H9 (cell line): ENCODE results near the gene ZSCAN5A. TPM values are rescaled to one million over a fixed set of nuclear protein-coding genes. Genes with fewer than 3 reads are reported as not detected.
"Not testable (repeated sequence)": the region's sequence is repeated elsewhere in the genome, so short reads cannot be mapped to it uniquely, and the experiment has no call there.

Experiments used
- DNase-seq: peaks from one replicate; pipeline ENCODE4 v3.0.0-alpha.2; 2017
- H2AFZ ChIP-seq: one replicate; pipeline ENCODE4 v1.6.1; 2013; ENCODE audit warnings: mild to moderate bottlenecking, low read length, control low read depth, moderate library complexity
- H2AK5ac ChIP-seq: 2 replicates; pipeline ENCODE4 v1.6.1; 2013; ENCODE audit warnings: low read length, control low read depth, mixed read lengths; ENCODE audit not compliant: insufficient read length
- H2BK120ac ChIP-seq: one replicate; pipeline ENCODE4 v1.6.1; 2013; ENCODE audit warnings: low read depth, mild to moderate bottlenecking, low read length, control low read depth, inconsistent platforms; ENCODE audit not compliant: poor library complexity, severe bottlenecking
- H2BK12ac ChIP-seq: 2 replicates; pipeline ENCODE4 v1.6.1; 2013; ENCODE audit warnings: low read length, control low read depth, mixed read lengths, low read depth; ENCODE audit not compliant: insufficient read length
- H2BK15ac ChIP-seq: 2 replicates; pipeline ENCODE4 v1.6.1; 2013; ENCODE audit warnings: low read depth, low read length, control low read depth
- H2BK20ac ChIP-seq: one replicate; pipeline ENCODE4 v1.6.1; 2013; ENCODE audit warnings: low read depth, mild to moderate bottlenecking, low read length, control low read depth, inconsistent platforms; ENCODE audit not compliant: poor library complexity, severe bottlenecking
- H2BK5ac ChIP-seq: 2 replicates; pipeline ENCODE4 v1.6.1; 2013; ENCODE audit warnings: low read length, control low read depth, mixed read lengths; ENCODE audit not compliant: insufficient read length
- H3K14ac ChIP-seq: 2 replicates; pipeline ENCODE4 v1.6.1; 2013; ENCODE audit warnings: low read length, control low read depth; ENCODE audit not compliant: insufficient read depth
- H3K18ac ChIP-seq: 2 replicates; pipeline ENCODE4 v1.6.1; 2013; ENCODE audit warnings: low read depth, mild to moderate bottlenecking, mixed read lengths, low read length, control low read depth; ENCODE audit not compliant: insufficient read length
- H3K23ac ChIP-seq: 2 replicates; pipeline ENCODE4 v1.6.1; 2013; ENCODE audit warnings: low read length, control low read depth, mixed read lengths, low read depth; ENCODE audit not compliant: insufficient read length
- H3K23me2 ChIP-seq: 2 replicates; pipeline ENCODE4 v1.6.1; 2013; ENCODE audit warnings: low read depth, mild to moderate bottlenecking, mixed read lengths, low read length, control low read depth; ENCODE audit not compliant: insufficient read length, poor library complexity, severe bottlenecking
- H3K27ac ChIP-seq: 2 replicates; pipeline ENCODE4 v1.5.1; 2013; ENCODE audit warnings: low read length, control low read depth, mixed read lengths, low read depth; ENCODE audit not compliant: insufficient read length
- H3K27me3 ChIP-seq: 2 replicates; pipeline ENCODE4 v1.6.1; 2013; ENCODE audit warnings: low read length, control low read depth, inconsistent platforms; ENCODE audit not compliant: insufficient read depth
- H3K4ac ChIP-seq: 2 replicates; pipeline ENCODE4 v1.6.1; 2013; ENCODE audit warnings: low read depth, mild to moderate bottlenecking, control low read depth, inconsistent platforms, low read length, moderate library complexity
- H3K4me1 ChIP-seq: 2 replicates; pipeline ENCODE4 v1.6.1; 2013; ENCODE audit warnings: low read length, control low read depth, inconsistent platforms; ENCODE audit not compliant: insufficient read depth
- H3K4me2 ChIP-seq: 2 replicates; pipeline ENCODE4 v1.6.1; 2013; ENCODE audit warnings: low read length, control low read depth, mixed read lengths; ENCODE audit not compliant: insufficient read length, insufficient read depth
- H3K56ac ChIP-seq: 2 replicates; pipeline ENCODE4 v1.6.1; 2013; ENCODE audit warnings: low read depth, mild to moderate bottlenecking, mixed read lengths, low read length, control low read depth; ENCODE audit not compliant: insufficient read length
- H3K79me1 ChIP-seq: 2 replicates; pipeline ENCODE4 v1.6.1; 2013; ENCODE audit warnings: low read depth, mild to moderate bottlenecking, moderate library complexity, low read length, control low read depth, inconsistent platforms; ENCODE audit not compliant: insufficient read depth, poor library complexity, severe bottlenecking
- H3K79me2 ChIP-seq: 2 replicates; pipeline ENCODE4 v1.6.1; 2013; ENCODE audit warnings: low read length, control low read depth, inconsistent platforms; ENCODE audit not compliant: insufficient read depth
- H3K9ac ChIP-seq: 2 replicates; pipeline ENCODE4 v1.6.1; 2013; ENCODE audit warnings: low read length, control low read depth, mixed read lengths; ENCODE audit not compliant: insufficient read length; ENCODE audit errors: extremely low read depth
- H3K9me3 ChIP-seq: one replicate; pipeline ENCODE4 v1.6.1; 2013; ENCODE audit warnings: low read depth, low read length, inconsistent platforms; ENCODE audit not compliant: control insufficient read depth
- H3T11ph ChIP-seq: one replicate; pipeline ENCODE4 v1.6.1; 2013; ENCODE audit warnings: mild to moderate bottlenecking, low read length, control low read depth, inconsistent platforms
- H4K20me1 ChIP-seq: one replicate; pipeline ENCODE4 v1.6.1; 2013; ENCODE audit not compliant: control insufficient read depth, insufficient read length, insufficient read depth
- H4K5ac ChIP-seq: 2 replicates; pipeline ENCODE4 v1.6.1; 2013; ENCODE audit warnings: low read depth, mild to moderate bottlenecking, mixed read lengths, low read length, control low read depth; ENCODE audit not compliant: insufficient read length
- H4K8ac ChIP-seq: replicated peaks from 2 replicates; pipeline ENCODE4 v1.6.1; 2013; ENCODE audit warnings: low read length, control low read depth, mixed read lengths, low read depth; ENCODE audit not compliant: insufficient read length
- H4K91ac ChIP-seq: 2 replicates; pipeline ENCODE4 v1.6.1; 2013; ENCODE audit warnings: low read depth, mild to moderate bottlenecking, moderate library complexity, mixed read lengths, low read length, control low read depth; ENCODE audit not compliant: insufficient read length
- H3K27ac Mint-ChIP-seq, 3 experiments: 2 replicates in 2 of 3; 3 replicates in 1 of 3; pipeline ENCODE4 v1.8.0; 2020 to 2021; ENCODE audit warnings: mixed read lengths in 3 of 3, mild to moderate bottlenecking in 1 of 3, moderate library complexity in 1 of 3
- H3K27me3 Mint-ChIP-seq: 2 replicates; pipeline ENCODE4 v1.8.0; 2021; ENCODE audit warnings: low read depth, mild to moderate bottlenecking, moderate library complexity, mixed read lengths
- H3K36me3 Mint-ChIP-seq, 3 experiments: 2 replicates in 2 of 3; 3 replicates in 1 of 3; pipeline ENCODE4 v1.8.0; 2020 to 2021; ENCODE audit warnings: low read depth in 3 of 3, mixed read lengths in 3 of 3; ENCODE audit not compliant: insufficient read depth in 1 of 3
- H3K4me1 Mint-ChIP-seq, 2 experiments: 2 replicates each; pipeline ENCODE4 v1.8.0; 2020; ENCODE audit warnings: mixed read lengths in 2 of 2
- H3K4me3 Mint-ChIP-seq, 2 experiments: 2 replicates in 1 of 2; 3 replicates in 1 of 2; pipeline ENCODE4 v1.8.0; 2020 to 2021; ENCODE audit warnings: mild to moderate bottlenecking in 2 of 2, mixed read lengths in 2 of 2, moderate library complexity in 1 of 2
- H3K9me3 Mint-ChIP-seq, 2 experiments: 2 replicates in 1 of 2; 3 replicates in 1 of 2; pipeline ENCODE4 v1.8.0; 2020; ENCODE audit warnings: mild to moderate bottlenecking in 2 of 2, mixed read lengths in 2 of 2, moderate library complexity in 1 of 2
- WGBS: extraction: QIAGEN DNeasy Blood & Tissue Kit; methylation state at CpG from one replicate; pipeline ENCODE4 v1.1.7; 2013; ENCODE audit warnings: missing lambda C conversion rate, low lambda C conversion rate, mixed read lengths; ENCODE audit not compliant: insufficient read length; ENCODE audit errors: extremely low coverage; 5-methylcytosine and 5-hydroxymethylcytosine counted together
- total RNA-seq: library from RNA; stranded (reverse); gene quantifications from 2 replicates; pipeline ENCODE4 v1.2.1, GENCODE V29; 2021
- TF ChIP-seq, protein P1 (sequence below): fragments of 200-600 bp; sonication (generic); conservative IDR thresholded peaks from 3 replicates; pipeline ENCODE4 v1.8.0; 2021; ENCODE audit warnings: antibody characterized with exemption, mild to moderate bottlenecking

Gene ZSCAN5A
- total RNA-seq, 1 experiment from 2014 or later, result 12.5 TPM

- Histone ChIP-seq H4K91ac (no peak overlapping the region), H3K4me1 (no peaks in the 10 kb centered on the region), H3T11ph (no peak overlapping the region), H3K23ac (no peak overlapping the region), H4K8ac (no peak overlapping the region), H3K14ac (no peak overlapping the region), H2BK120ac (no peak overlapping the region), H3K18ac (no peak overlapping the region), H4K5ac (no peak overlapping the region), H2BK12ac (no peak overlapping the region), H3K9me3 (no peaks in the 10 kb centered on the region), H4K20me1 (no peaks in the 10 kb centered on the region), H3K4me2 (no peak overlapping the region), H2BK20ac (no peak overlapping the region), H3K56ac (no peak overlapping the region), H3K27ac (no peak overlapping the region), H3K79me2 (no peaks in the 10 kb centered on the region), H3K4ac (no peak overlapping the region), H2BK5ac (no peak overlapping the region), H2AK5ac (no peak overlapping the region), H3K23me2 (peaks cover 3% of the 10 kb centered on the region), H2AFZ (no peak overlapping the region), H3K27me3 (no peaks in the 10 kb centered on the region), H3K79me1 (no peaks in the 10 kb centered on the region), H3K9ac (no peak overlapping the region), H2BK15ac (0 out of 2 replicates have a peak overlapping the region, but pooled peaks have one; percentile 96)
- H3K4me1 Mint-ChIP-seq, result peaks cover 4 to 13% of the 10 kb centered on the region in 2 experiments; a peak in 3 of 4 replicates
- TF ChIP-seq, protein P1, sequence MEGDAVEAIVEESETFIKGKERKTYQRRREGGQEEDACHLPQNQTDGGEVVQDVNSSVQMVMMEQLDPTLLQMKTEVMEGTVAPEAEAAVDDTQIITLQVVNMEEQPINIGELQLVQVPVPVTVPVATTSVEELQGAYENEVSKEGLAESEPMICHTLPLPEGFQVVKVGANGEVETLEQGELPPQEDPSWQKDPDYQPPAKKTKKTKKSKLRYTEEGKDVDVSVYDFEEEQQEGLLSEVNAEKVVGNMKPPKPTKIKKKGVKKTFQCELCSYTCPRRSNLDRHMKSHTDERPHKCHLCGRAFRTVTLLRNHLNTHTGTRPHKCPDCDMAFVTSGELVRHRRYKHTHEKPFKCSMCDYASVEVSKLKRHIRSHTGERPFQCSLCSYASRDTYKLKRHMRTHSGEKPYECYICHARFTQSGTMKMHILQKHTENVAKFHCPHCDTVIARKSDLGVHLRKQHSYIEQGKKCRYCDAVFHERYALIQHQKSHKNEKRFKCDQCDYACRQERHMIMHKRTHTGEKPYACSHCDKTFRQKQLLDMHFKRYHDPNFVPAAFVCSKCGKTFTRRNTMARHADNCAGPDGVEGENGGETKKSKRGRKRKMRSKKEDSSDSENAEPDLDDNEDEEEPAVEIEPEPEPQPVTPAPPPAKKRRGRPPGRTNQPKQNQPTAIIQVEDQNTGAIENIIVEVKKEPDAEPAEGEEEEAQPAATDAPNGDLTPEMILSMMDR, result no peak
- H3K27ac Mint-ChIP-seq, result no peak overlapping the region
- no CpG with 5 or more reads among the region's 18 CpGs for WGBS
- H3K4me3 Mint-ChIP-seq, result peak overlapping the region in 1 of 2 experiments; percentile 54; a peak in 1 of 5 replicates
- H3K27me3 Mint-ChIP-seq, result peaks cover 6% of the 10 kb centered on the region
- DNase-seq, result no peak
- peaks cover 0 to 12% of the 10 kb centered on the region in 2 experiments; a peak in 2 of 5 replicates for H3K9me3 Mint-ChIP-seq
- H3K36me3 Mint-ChIP-seq, result no peaks in the 10 kb centered on the region
Observed at GRCh38 chr19:56176881-56177280, 137.8 kb downstream of the ZSCAN5A start.

GRCh38 chr19:56176310-56176709, 138.3 kb downstream of the ZSCAN5A start:
- not testable (repeated sequence) for H3K4ac ChIP-seq, H3K27me3 Mint-ChIP-seq, H3K4me2 ChIP-seq, H2BK120ac ChIP-seq, H2BK20ac ChIP-seq, H3T11ph ChIP-seq, H2BK15ac ChIP-seq, H3K9ac ChIP-seq, H3K27ac Mint-ChIP-seq, H4K91ac ChIP-seq, H2BK12ac ChIP-seq, H3K18ac ChIP-seq, H3K79me1 ChIP-seq, H3K9me3 Mint-ChIP-seq, H3K27ac ChIP-seq, H3K79me2 ChIP-seq, H3K23me2 ChIP-seq, H3K56ac ChIP-seq, H2AK5ac ChIP-seq, H3K4me1 ChIP-seq, H3K36me3 Mint-ChIP-seq, H4K5ac ChIP-seq, H3K23ac ChIP-seq, H3K27me3 ChIP-seq, H2AFZ ChIP-seq, H4K20me1 ChIP-seq, DNase-seq, H2BK5ac ChIP-seq, H3K4me3 Mint-ChIP-seq, H4K8ac ChIP-seq, H3K9me3 ChIP-seq, H3K14ac ChIP-seq
- WGBS, result no CpG with 5 or more reads among the region's 11 CpGs
- peaks cover 4 to 13% of the 10 kb centered on the region in 2 experiments; a peak in 3 of 4 replicates for H3K4me1 Mint-ChIP-seq
